Measurements from ENCODE around the gene PRR11. TPM values are rescaled to one million over a fixed set of nuclear protein-coding genes. Genes with fewer than 3 reads are reported as not detected.

The PRR11 gene
- total RNA-seq, 4 donors from 2014 or later = 0.68 to 115 (median 15.7) TPM; not detected in 1

DNA sequence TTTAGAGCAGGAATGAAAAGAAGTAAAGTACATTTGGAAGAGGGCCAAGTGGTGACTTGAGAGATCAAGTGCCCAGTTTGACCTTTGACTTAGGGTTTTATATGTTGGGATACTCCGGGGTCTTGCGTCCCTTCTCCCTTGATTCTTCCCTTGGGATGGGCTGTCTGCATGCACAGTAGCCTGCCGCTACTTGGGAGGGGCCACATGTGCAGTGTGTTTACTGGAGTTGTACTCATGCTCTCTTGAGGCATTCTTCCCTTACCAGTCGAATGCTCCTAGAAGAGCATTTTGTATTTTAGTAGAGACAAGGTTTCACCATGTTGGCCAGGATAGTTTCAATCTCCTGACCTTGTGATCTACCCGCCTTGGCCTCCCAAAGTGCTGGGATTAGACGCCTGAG is 88.5 kb downstream of the PRR11 start:
- H3K27ac ChIP-seq = no peak overlapping the region
- DNase-seq = no peak
- no peaks in the 10 kb centered on the region for H3K4me1 ChIP-seq
- no peak overlapping the region for H3K4me3 ChIP-seq
- intact Hi-C loops (cut with DNase I; ENCODE audit: low total_unique reads) = no loop called here
- TF ChIP-seq, protein P1, sequence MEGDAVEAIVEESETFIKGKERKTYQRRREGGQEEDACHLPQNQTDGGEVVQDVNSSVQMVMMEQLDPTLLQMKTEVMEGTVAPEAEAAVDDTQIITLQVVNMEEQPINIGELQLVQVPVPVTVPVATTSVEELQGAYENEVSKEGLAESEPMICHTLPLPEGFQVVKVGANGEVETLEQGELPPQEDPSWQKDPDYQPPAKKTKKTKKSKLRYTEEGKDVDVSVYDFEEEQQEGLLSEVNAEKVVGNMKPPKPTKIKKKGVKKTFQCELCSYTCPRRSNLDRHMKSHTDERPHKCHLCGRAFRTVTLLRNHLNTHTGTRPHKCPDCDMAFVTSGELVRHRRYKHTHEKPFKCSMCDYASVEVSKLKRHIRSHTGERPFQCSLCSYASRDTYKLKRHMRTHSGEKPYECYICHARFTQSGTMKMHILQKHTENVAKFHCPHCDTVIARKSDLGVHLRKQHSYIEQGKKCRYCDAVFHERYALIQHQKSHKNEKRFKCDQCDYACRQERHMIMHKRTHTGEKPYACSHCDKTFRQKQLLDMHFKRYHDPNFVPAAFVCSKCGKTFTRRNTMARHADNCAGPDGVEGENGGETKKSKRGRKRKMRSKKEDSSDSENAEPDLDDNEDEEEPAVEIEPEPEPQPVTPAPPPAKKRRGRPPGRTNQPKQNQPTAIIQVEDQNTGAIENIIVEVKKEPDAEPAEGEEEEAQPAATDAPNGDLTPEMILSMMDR (IDR thresholded peaks at IDR 0.05) = no peak
- TF ChIP-seq POLR2AphosphoS5 (IDR thresholded peaks at IDR 0.05) (no peak), EP300 (IDR thresholded peaks at IDR 0.05; ENCODE audit: low read depth) (no peak), POLR2A (IDR thresholded peaks at IDR 0.05) (no peak)
- no peaks in the 10 kb centered on the region for H3K36me3 ChIP-seq
- H3K9me3 ChIP-seq = no peaks in the 10 kb centered on the region
- in situ Hi-C loops (cut with MboI; ENCODE audit: low pct_ligation_motif_present in 1 of 4, low pct_unique_long_range_greater_than_20kb in 1 of 4, low sequenced_read_pairs in 3 of 4) = no loop called here
- WGBS, 2 donors (ENCODE audit: low coverage in 1 of 2) = 84 to 100% methylated on average over 2 to 6 of the region's 6 CpGs
- no peaks in the 10 kb centered on the region for H3K27me3 ChIP-seq

Small RNA genes lying within 50 kb of the gene (small RNA-seq; reads per million reads assigned to genes)
- gene MIR301A = 7.4 to 38.2 (median 20.5) reads per million in 4 donors
- 8.6 to 24.8 (median 10.0) reads per million in 4 donors for gene MIR454
- gene RNU2-58P = 0 reads per million in 4 donors

Other genes with a start within 250 kb of the PRR11 start
- 10 to 100 TPM in 3 of 4 donors, 1 to 10 TPM in 1; 2.2 to 18.3 (median 14.7) TPM for gene TRIM37, start 48.9 kb upstream of the PRR11 start, total RNA-seq
- 10 to 100 TPM; 11.9 to 40.3 (median 22.3) TPM for gene SKA2, start 560 bp upstream of the PRR11 start, total RNA-seq
- 10 to 100 TPM in 1 of 4 donors, 1 to 10 TPM in 3; 1.5 to 10.5 (median 6.3) TPM for gene SMG8, start 54.3 kb downstream of the PRR11 start, total RNA-seq
- gene GDPD1, start 64.8 kb downstream of the PRR11 start, total RNA-seq = 10 to 100 TPM in 2 of 4 donors, 1 to 10 TPM in 2; 1.8 to 22.1 (median 9.3) TPM
- gene YPEL2, start 175.9 kb downstream of the PRR11 start, total RNA-seq = 10 to 100 TPM; 24.7 to 45.0 (median 32.8) TPM

All from transverse colon (tissue), 4 donors.